Suppressor macrophage treated with lipopolysaccharide for 1 hour (primary cell): Measurements from ENCODE around the gene MYO5A.
"Not testable (repeated sequence)": the region's sequence is repeated elsewhere in the genome, so short reads cannot be mapped to it uniquely, and the experiment has no call there.

Source experiments
- DNase-seq, 3 donors: peaks; one replicate each; pipeline ENCODE4 v3.0.0-alpha.2; 2020 to 2022

Gene MYO5A

GRCh38 chr15:52324109-52324508 lies 204.6 kb downstream of the MYO5A start:
- no peak for DNase-seq

DNA sequence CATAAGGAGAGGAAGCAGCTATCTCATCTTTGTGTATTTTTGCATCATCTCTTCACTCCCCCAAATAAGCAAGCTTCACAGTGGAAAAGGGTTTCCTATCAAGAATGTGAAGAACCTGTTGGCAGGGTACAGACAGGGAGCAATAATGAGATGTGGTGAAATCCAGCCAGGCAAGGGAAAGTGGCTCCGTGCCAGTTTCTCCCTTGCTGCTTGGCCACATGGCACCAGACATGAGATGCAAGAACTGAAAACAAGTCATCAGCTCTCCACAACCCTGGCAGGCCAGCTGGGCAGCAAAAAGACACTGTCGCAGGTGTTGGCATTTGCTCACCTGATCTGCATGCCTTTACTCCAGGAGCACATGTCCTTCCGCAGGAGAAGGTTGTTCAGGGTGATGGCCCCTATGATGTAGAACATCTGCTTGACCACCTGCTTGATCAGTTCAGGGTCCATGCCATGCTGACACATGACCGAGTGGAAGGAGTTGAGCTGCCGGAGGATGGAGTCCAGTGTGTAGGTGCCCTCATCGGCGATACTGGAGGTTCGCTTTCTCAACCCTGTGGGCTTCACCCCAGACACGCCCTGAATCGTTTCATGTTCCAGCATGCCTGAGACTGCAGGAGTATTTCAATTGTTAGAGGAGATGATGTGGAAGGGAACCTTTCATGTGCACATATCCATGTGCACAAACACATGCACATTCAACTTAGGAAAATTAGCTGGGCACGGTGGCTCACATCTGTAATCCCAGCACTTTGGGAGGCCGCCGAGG lies 209.8 kb downstream of the MYO5A start:
- no peak for DNase-seq

GRCh38 chr15:52317688-52318087 lies 211.0 kb downstream of the MYO5A start:
- no peak for DNase-seq

- no peak for DNase-seq
Observed at GRCh38 chr15:52317022-52317421, 211.7 kb downstream of the MYO5A start.

DNA sequence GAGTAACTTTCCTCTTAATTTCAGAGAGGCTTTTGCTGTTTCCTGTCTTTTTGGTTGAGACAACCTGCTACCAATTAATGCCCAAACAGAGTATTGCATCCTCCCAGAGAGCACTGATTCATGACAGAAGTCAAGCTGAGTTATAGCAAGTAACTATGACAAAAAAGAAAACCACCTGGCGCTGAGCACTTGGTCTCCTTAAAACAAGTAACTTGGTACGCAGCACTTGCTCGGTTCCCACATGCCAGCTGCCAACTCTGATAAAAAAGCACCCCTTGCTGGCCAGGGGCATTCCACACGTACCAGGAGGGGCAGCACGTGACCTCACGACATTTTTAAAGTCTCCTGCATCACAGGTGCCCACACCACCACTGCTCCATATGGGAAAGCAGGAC lies 219.5 kb downstream of the MYO5A start:
- DNase-seq, result no peak

DNA sequence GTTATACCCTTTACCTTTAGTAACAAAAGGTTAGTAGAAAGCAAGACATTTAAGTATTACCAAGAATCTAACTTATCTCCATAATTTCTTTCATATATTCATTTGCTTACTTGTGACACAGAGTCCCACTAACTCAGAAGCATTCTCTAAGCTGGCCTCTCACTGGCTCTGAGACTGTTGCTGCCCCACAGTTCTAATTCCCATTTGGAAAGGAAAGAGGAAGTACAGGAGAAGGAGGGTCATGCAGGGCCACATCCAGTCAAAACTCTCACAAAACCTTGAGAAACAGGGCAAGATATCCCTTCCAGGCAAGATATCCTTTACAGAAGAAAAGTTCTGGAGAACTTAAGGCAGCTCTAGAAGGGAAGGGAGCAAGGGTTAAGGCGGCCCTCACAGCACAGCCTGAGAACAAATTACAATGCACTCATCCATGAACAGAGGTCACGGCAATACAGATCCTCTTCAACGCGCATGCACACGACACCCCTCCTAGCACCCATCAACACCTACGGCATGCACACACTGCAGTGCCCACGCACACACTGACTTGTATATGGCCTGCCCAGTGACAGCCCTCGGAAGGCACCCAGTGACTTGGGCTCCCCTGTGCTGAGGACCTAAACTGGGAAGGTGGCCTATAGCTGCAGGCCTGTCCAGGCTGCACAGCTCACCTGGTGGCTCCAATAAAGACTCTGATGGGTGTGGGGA lies 220.1 kb downstream of the MYO5A start:
- DNase-seq, result peak; percentile 44 to 55 (median 54)

DNA sequence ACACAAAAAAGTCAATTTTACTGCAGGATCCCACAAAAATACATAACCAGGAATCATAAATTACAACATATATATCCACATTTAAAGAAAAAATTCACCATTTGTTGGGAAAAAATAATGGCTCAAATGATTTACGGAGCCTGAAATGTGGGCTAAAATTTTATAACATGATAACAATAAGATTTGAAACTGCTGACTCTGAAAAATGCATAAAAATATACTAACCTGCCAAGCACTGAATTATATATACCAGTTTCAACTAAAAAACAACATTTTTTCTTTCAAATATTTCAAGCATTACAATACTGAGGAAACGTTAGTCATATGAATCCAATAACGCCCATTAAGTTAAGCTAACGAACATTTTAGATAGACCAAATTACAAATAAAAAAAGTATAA lies 220.8 kb downstream of the MYO5A start:
- DNase-seq, result no peak

- peak; percentile 58 to 86 (median 84) for DNase-seq
Observed at GRCh38 chr15:52306270-52306669, 222.4 kb downstream of the MYO5A start.

DNA sequence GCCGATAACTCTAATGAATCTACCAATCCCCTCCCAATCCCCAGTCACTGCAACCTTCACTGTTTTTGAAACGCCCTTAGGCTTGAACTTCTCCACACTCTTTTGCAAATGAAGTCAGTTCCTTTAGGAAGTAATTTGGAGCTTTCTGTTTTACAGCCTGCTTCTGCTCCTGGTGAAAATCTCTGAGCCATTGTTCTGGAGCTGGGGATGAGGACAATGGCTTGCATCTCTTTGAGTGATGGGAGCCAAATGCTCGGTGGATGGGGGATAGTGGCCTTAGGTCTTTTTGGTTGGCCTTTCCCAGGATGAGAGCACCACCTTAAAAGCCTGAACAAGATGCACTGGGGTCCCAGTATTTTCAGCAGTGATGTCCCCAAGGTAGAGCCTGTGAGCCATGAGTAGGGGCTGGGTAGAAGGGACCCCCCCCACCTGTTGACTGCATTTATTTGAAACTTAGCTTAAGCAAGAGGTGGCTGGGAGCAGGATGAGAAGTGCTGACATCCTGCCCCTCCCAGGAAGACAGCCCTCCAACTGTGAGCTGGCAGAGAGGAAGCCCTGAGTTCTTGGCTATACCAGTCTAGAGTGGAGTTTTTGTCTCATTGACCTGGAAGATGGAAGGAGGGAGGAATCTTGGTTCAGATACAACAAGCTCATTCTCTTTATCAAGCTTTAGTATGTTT lies 225.4 kb downstream of the MYO5A start:
- no peak for DNase-seq

- no peak for DNase-seq
Observed at GRCh38 chr15:52301265-52301847, 227.3 kb downstream of the MYO5A start.

DNA sequence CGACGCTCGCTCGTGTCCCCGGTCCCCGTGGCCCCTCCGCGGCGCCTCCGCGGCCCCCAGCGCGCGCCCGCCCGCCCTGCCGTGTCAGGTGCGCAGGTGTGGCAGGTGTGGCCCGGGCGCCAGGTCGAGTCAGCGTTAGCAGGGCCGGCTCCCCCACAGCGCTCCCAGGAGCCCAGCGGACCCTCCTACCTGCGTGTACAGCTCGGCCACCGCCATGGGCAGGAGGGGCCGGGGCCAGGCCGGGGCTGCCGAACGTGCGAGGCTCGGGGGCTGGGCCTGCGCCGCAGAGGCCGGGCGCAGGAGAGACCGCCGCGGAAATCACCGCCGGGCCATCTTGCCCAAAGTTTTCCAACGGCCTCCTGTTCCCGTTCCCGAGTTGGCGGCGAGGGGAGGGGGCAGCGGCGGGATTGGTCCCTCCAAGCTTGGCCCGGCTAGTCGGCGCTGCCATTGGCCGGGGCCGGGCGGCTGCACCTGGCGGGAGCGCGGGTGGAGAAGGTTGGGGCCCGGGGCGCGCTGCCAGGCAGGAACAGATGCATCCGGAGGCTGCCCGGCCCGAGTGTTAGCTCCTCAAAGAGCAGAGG lies 233.2 kb downstream of the MYO5A start, which contains the start of gene MYO5C:
TSS of gene MYO5C (minus strand) at position 384 of the 581 bp plus-strand sequence. CDS start at position 216, 168 bp downstream.
- DNase-seq, result peak in 1 of 3 donors; percentile 44

DNA sequence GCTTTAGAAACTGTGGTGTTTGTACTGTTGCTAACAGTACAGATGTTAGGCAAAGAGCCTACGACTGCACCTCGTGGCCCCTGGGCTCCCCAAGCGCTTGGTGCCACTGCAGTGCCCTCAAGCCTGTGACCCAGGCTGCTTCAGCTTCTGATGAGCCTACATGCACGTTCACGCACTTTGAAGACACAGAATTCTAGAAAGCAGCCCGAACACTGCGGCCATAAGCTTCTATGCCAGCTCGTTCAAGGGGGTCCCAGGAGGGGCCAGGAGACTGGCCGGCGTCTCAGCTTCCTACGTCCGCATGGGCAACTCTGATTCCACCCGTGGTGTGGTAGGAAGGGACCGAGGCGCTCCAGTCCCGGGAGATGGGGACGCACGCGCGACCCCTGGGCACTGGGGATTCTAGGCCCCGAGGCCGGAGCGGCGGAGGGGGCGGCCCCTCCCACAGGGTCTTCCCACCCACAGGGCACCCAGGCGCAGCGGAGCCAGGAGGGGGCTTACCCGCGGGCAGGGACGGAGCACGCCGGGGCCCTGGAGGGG lies 233.7 kb downstream of the MYO5A start:
- DNase-seq, result no peak

- no peak for DNase-seq
Observed at GRCh38 chr15:52292780-52293392, 235.8 kb downstream of the MYO5A start.

DNA sequence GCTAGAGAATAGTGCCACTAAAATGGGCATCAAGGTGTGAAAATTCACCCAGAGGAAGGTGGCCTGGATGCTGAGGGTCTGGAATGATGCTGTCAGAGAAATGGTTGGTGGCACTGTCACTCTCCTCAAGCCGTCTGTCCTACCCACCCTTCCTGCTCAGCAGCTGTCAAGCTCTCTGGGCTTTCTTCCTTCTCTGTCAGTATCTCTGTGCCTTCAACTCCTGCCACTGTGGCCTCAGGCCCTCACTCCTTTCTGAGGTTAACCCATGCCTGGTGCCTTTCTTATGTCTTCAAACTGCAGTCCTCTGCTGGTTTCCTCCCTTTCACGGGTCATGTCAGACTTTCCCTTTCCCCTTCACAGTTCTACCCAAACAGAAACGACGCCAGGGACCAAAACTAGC lies 237.5 kb downstream of the MYO5A start:
- DNase-seq, result no peak

GRCh38 chr15:52290800-52291199 lies 237.9 kb downstream of the MYO5A start:
- DNase-seq, result no peak

GRCh38 chr15:52290329-52290728 lies 238.4 kb downstream of the MYO5A start:
- no peak for DNase-seq

DNA sequence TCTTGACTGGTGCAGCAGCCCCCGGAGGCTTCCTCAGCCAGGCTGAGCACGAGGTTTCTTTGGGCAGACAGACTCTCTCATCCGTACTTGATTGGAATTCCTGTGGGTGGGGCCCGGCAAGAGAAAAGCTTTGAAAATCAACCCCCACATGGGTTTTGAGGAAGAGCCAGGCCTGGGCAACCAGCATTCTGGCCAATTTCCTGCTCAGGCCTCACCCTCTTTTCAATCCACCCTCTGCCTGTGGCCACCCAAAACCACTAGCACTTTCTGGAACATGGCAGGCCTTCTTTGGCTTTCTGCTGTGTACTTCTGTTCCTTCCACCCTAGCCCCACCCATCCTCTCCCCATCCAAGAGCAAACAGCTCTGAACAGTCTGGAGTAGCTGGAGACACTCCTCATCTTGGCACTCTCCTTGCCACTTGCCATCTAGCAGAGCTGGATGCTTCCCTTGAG lies 239.0 kb downstream of the MYO5A start:
- no peak for DNase-seq

GRCh38 chr15:52288986-52289385 lies 239.7 kb downstream of the MYO5A start:
- DNase-seq, result no peak

- DNase-seq, result no peak
Observed at GRCh38 chr15:52288051-52288942, 240.4 kb downstream of the MYO5A start.

DNA sequence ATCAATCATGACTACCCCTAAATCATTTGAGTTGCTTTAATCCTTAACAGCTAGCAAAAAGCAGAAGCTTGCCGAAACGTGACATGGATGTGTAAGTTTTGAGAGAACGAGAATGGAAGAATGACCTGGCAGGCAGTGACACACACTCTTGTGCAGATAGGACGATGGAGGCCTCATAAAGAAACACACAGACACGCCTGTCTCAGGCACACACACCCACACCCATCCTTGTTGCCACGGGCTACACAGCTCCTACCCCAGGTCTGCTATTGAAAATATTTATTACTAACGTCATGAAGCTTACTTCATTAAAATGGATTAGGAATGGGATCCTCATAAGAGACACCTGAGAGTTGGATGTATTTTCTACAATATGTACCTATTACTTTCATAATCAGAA lies 241.6 kb downstream of the MYO5A start:
- no peak for DNase-seq

GRCh38 chr15:52285941-52286340 lies 242.7 kb downstream of the MYO5A start:
- DNase-seq, result not testable (repeated sequence)
